Measurements from ENCODE around the gene FOSL1. TPM values are rescaled to one million over a fixed set of nuclear protein-coding genes. Genes with fewer than 3 reads are reported as not detected.
"Not testable (repeated sequence)": the region's sequence is repeated elsewhere in the genome, so short reads cannot be mapped to it uniquely, and the experiment has no call there.

The FOSL1 gene
- total and polyA plus RNA-seq, 2 donors from 2014 or later: 0.37 to 3.2 TPM

GRCh38 chr11:65849771-65850216, 50.4 kb downstream of the FOSL1 start:
- Histone ChIP-seq H3K27ac (ENCODE audit: low read depth in 2 of 2, low read length in 2 of 2) (no peak overlapping the region), H3K36me3 (ENCODE audit: control insufficient read depth in 2 of 3, insufficient read depth in 3 of 3, low read length in 3 of 3) (peaks cover 5 to 17% (median 12%) of the 10 kb centered on the region in 3 donors), H3K9me3 (ENCODE audit: control insufficient read depth in 2 of 3, insufficient read depth in 1 of 3, low read length in 3 of 3) (peaks cover 0 to 6% (median 0%) of the 10 kb centered on the region in 3 donors), H3K27me3 (ENCODE audit: control insufficient read depth, insufficient read depth, low read length) (no peaks in the 10 kb centered on the region), H3K4me3 (ENCODE audit: low read length in 3 of 3) (no peak overlapping the region), H3K4me1 (ENCODE audit: control insufficient read depth in 2 of 3, insufficient read depth in 2 of 3, low read depth in 1 of 3, low read length in 3 of 3) (peaks cover 0 to 2% (median 0%) of the 10 kb centered on the region in 3 donors), H3K9ac (ENCODE audit: low read length in 3 of 3) (no peak overlapping the region)
- peak in 1 of 5 donors; percentile 7 for DNase-seq
- intact Hi-C loops (cut with DNase I): no loop called here
- no peak for FAIRE-seq
- TF ChIP-seq CTCF (IDR thresholded peaks at IDR 0.05; ENCODE audit: borderline replicate concordance, extremely low read depth, insufficient read depth): no peak

DNA sequence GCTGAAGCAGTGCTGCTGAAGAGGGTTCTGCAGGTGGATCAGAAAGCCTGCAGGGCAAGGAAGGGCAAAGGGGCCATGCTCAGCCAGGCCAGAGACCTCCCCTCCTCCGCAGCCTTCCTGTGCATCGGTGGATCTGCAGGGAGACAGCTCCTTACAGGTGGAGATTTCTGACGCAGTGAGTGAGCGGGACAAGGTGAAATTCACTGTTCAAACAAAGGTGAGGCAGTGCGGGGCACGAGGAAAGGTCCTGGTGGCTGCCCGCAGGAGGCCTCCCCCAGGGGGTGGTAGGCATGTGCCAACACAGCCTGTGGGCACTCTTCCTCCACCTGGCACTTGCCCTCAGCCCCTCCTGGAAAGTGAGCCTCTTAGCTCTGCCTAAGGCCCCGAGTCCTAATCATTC, 50.8 kb downstream of the FOSL1 start:
- H3K27me3 ChIP-seq (ENCODE audit: control insufficient read depth, insufficient read depth, low read length): no peaks in the 10 kb centered on the region
- peaks cover 0 to 2% (median 0%) of the 10 kb centered on the region in 3 donors for H3K4me1 ChIP-seq (ENCODE audit: control insufficient read depth in 2 of 3, insufficient read depth in 2 of 3, low read depth in 1 of 3, low read length in 3 of 3)
- DNase-seq (peak in 1 of 5 donors; percentile 7), FAIRE-seq (no peak)
- no peak for TF ChIP-seq CTCF (IDR thresholded peaks at IDR 0.05; ENCODE audit: borderline replicate concordance, extremely low read depth, insufficient read depth)
- peaks cover 2 to 16% (median 8%) of the 10 kb centered on the region in 3 donors for H3K36me3 ChIP-seq (ENCODE audit: control insufficient read depth in 2 of 3, insufficient read depth in 3 of 3, low read length in 3 of 3)
- peaks cover 0 to 6% (median 0%) of the 10 kb centered on the region in 3 donors for H3K9me3 ChIP-seq (ENCODE audit: control insufficient read depth in 2 of 3, insufficient read depth in 1 of 3, low read length in 3 of 3)
- H3K9ac ChIP-seq (ENCODE audit: low read length in 3 of 3): no peak overlapping the region
- no peak overlapping the region for H3K27ac ChIP-seq (ENCODE audit: low read depth in 2 of 2, low read length in 2 of 2)
- H3K4me3 ChIP-seq (ENCODE audit: low read length in 3 of 3): no peak overlapping the region
- intact Hi-C loops (cut with DNase I): no loop called here

DNA sequence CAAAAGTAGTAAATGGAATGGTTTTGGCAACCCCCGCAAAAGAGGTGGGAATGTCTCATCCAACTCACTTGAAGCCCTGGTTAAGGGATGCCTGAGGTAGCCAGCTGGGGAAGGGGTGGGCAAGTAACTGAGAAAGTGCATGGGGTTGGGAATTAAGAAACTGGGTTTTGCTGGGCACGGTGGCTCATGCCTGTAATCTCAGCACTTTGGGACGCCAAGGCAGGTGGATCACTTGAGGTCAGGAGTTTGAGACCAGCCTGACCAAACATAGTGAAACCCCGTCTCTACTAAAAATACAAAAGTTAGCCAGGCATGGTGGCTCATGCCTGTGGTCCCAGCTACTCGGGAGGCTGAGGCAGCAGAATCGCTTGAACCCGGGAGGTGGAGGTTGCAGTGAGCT, 51.5 kb downstream of the FOSL1 start:
- FAIRE-seq; DNase-seq; intact Hi-C loops (cut with DNase I): not testable (repeated sequence)

DNA sequence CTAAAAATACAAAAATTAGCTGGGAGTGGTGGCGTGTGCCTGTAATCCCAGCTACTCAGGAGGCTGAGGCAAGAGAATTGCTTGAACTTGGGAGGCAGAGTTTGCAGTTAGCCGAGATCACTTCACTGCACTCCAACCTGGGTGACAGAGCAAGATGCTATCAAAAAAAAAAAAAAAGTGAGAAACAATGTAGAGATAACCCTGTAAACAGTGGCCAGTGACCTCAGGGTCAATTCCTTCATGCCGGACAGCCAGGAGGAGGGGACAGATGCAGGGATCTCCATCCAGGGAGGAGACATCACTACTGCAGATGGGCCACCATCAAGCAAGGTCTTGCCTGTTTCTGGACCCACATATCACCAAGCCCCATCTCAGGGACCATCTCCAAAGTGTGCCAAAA, 52.4 kb downstream of the FOSL1 start:
- DNase-seq: no peak
- no peak overlapping the region for H3K9ac ChIP-seq (ENCODE audit: low read length in 3 of 3)
- H3K4me3 ChIP-seq (ENCODE audit: low read length in 3 of 3): no peak overlapping the region
- H3K27ac ChIP-seq (ENCODE audit: low read depth in 2 of 2, low read length in 2 of 2): no peak overlapping the region
- FAIRE-seq: no peak
- no peaks in the 10 kb centered on the region for H3K4me1 ChIP-seq (ENCODE audit: control insufficient read depth in 2 of 3, insufficient read depth in 2 of 3, low read depth in 1 of 3, low read length in 3 of 3)
- intact Hi-C loops (cut with DNase I): no loop called here
- peaks cover 0 to 5% (median 0%) of the 10 kb centered on the region in 3 donors for H3K36me3 ChIP-seq (ENCODE audit: control insufficient read depth in 2 of 3, insufficient read depth in 3 of 3, low read length in 3 of 3)
- H3K9me3 ChIP-seq (ENCODE audit: control insufficient read depth in 2 of 3, insufficient read depth in 1 of 3, low read length in 3 of 3): peaks cover 0 to 6% (median 0%) of the 10 kb centered on the region in 3 donors
- no peak for TF ChIP-seq CTCF (IDR thresholded peaks at IDR 0.05; ENCODE audit: borderline replicate concordance, extremely low read depth, insufficient read depth)
- no peaks in the 10 kb centered on the region for H3K27me3 ChIP-seq (ENCODE audit: control insufficient read depth, insufficient read depth, low read length)

More for the DNA sequence above, 51.5 kb downstream of the FOSL1 start:
- H3K4me3 ChIP-seq (ENCODE audit: low read length in 3 of 3); H3K9ac ChIP-seq (ENCODE audit: low read length in 3 of 3); H3K4me1 ChIP-seq (ENCODE audit: control insufficient read depth in 2 of 3, insufficient read depth in 2 of 3, low read depth in 1 of 3, low read length in 3 of 3); H3K27me3 ChIP-seq (ENCODE audit: control insufficient read depth, insufficient read depth, low read length); H3K27ac ChIP-seq (ENCODE audit: low read depth in 2 of 2, low read length in 2 of 2); H3K9me3 ChIP-seq (ENCODE audit: control insufficient read depth in 2 of 3, insufficient read depth in 1 of 3, low read length in 3 of 3): not testable (repeated sequence)
- peaks cover 0 to 10% (median under 1%) of the 10 kb centered on the region in 3 donors for H3K36me3 ChIP-seq (ENCODE audit: control insufficient read depth in 2 of 3, insufficient read depth in 3 of 3, low read length in 3 of 3)
